ENCODE data around the gene PLD1.

PLD1 gene

GRCh38 chr3:171620825-171621434, 189.4 kb downstream of the PLD1 start:
- TF ChIP-seq CTCF (IDR thresholded peaks at IDR 0.05; ENCODE audit: low read length, missing control alignments), result no peak
- DNase-seq (ENCODE audit: low read depth), result peak; percentile 41
- H3K4me3 ChIP-seq (replicated peaks; ENCODE audit: low read depth, low read length), result no peak overlapping the region

- TF ChIP-seq CTCF (IDR thresholded peaks at IDR 0.05; ENCODE audit: low read length, missing control alignments), result no peak
- no peak overlapping the region for H3K4me3 ChIP-seq (replicated peaks; ENCODE audit: low read depth, low read length)
- DNase-seq (ENCODE audit: low read depth), result no peak
These were observed 193.5 kb downstream of the PLD1 start for GRCh38 chr3:171616798-171617197.

GRCh38 chr3:171615686-171616085, 194.6 kb downstream of the PLD1 start:
- peak; percentile 70 for DNase-seq (ENCODE audit: low read depth)
- TF ChIP-seq CTCF (IDR thresholded peaks at IDR 0.05; ENCODE audit: low read length, missing control alignments), result no peak
- no peak overlapping the region for H3K4me3 ChIP-seq (replicated peaks; ENCODE audit: low read depth, low read length)

- no peak for TF ChIP-seq CTCF (IDR thresholded peaks at IDR 0.05; ENCODE audit: low read length, missing control alignments)
- no peak overlapping the region for H3K4me3 ChIP-seq (replicated peaks; ENCODE audit: low read depth, low read length)
These were observed 195.0 kb downstream of the PLD1 start for GRCh38 chr3:171615281-171615680.

GRCh38 chr3:171614318-171614921, 195.9 kb downstream of the PLD1 start:
- DNase-seq (ENCODE audit: low read depth), result peak; percentile 58
- H3K4me3 ChIP-seq (replicated peaks; ENCODE audit: low read depth, low read length), result no peak overlapping the region
- peak; percentile 80 for TF ChIP-seq CTCF (IDR thresholded peaks at IDR 0.05; ENCODE audit: low read length, missing control alignments)

More at GRCh38 chr3:171615281-171615680, 195.0 kb downstream of the PLD1 start:
- DNase-seq (ENCODE audit: low read depth), result peak; percentile 36

GRCh38 chr3:171607452-171607851, 202.8 kb downstream of the PLD1 start:
- no peak for DNase-seq (ENCODE audit: low read depth)
- no peak for TF ChIP-seq CTCF (IDR thresholded peaks at IDR 0.05; ENCODE audit: low read length, missing control alignments)
- no peak overlapping the region for H3K4me3 ChIP-seq (replicated peaks; ENCODE audit: low read depth, low read length)

Data from fibroblast of pulmonary artery (primary cell).